NCI-H345 treated with DMSO at 0.1 percent for 48 hours (cell line): Measurements from ENCODE around the gene GRID2.

ENCODE experiments used
- DNase-seq: peaks from one replicate; lab custom pipeline; 2025; ENCODE audit not compliant: unreplicated experiment; lab: John Stamatoyannopoulos, UW

Gene GRID2

GRCh38 chr4:93178279-93178678 is 874.5 kb downstream of the GRID2 start:
- no peak for DNase-seq

GRCh38 chr4:93179044-93179443 is 875.3 kb downstream of the GRID2 start:
- DNase-seq, result no peak

- no peak for DNase-seq
Observed at GRCh38 chr4:93182722-93183121, 879.0 kb downstream of the GRID2 start.

GRCh38 chr4:93183576-93183975 is 879.8 kb downstream of the GRID2 start:
- peak; percentile 51 for DNase-seq

- peak; percentile 91 for DNase-seq
Observed at GRCh38 chr4:93184053-93184452, 880.3 kb downstream of the GRID2 start.

- no peak for DNase-seq
Observed at GRCh38 chr4:93186846-93187245, 883.1 kb downstream of the GRID2 start.

- DNase-seq, result no peak
Observed at GRCh38 chr4:93187466-93187865, 883.7 kb downstream of the GRID2 start.

- DNase-seq, result no peak
Observed at GRCh38 chr4:93187892-93188291, 884.1 kb downstream of the GRID2 start.

- peak; percentile 87 for DNase-seq
Observed at GRCh38 chr4:93199492-93199891, 895.7 kb downstream of the GRID2 start.

- no peak for DNase-seq
Observed at GRCh38 chr4:93201471-93202096, 897.8 kb downstream of the GRID2 start.

GRCh38 chr4:93203708-93204107 is 899.9 kb downstream of the GRID2 start:
- no peak for DNase-seq

GRCh38 chr4:93212250-93212649 is 908.5 kb downstream of the GRID2 start:
- no peak for DNase-seq

- DNase-seq, result no peak
Observed at GRCh38 chr4:93216646-93217045, 912.9 kb downstream of the GRID2 start.

- no peak for DNase-seq
Observed at GRCh38 chr4:93217431-93217830, 913.7 kb downstream of the GRID2 start.

- DNase-seq, result no peak
Observed at GRCh38 chr4:93221771-93222170, 918.0 kb downstream of the GRID2 start.

GRCh38 chr4:93228021-93228420 is 924.3 kb downstream of the GRID2 start:
- no peak for DNase-seq

- DNase-seq, result no peak
Observed at GRCh38 chr4:93232883-93233282, 929.1 kb downstream of the GRID2 start.

- DNase-seq, result no peak
Observed at GRCh38 chr4:93237521-93237920, 933.8 kb downstream of the GRID2 start.

- no peak for DNase-seq
Observed at GRCh38 chr4:93243262-93243661, 939.5 kb downstream of the GRID2 start.

GRCh38 chr4:93261207-93261606 is 957.4 kb downstream of the GRID2 start:
- no peak for DNase-seq

GRCh38 chr4:93263166-93263565 is 959.4 kb downstream of the GRID2 start:
- DNase-seq, result no peak

- DNase-seq, result no peak
Observed at GRCh38 chr4:93267747-93268146, 964.0 kb downstream of the GRID2 start.

GRCh38 chr4:93285346-93285745 is 981.6 kb downstream of the GRID2 start:
- DNase-seq, result no peak
